Epithelial cell of prostate (primary cell): ENCODE data around the gene ZNF574.
"Not testable (repeated sequence)": the region's sequence is repeated elsewhere in the genome, so short reads cannot be mapped to it uniquely, and the experiment has no call there.

Source experiments
- DNase-seq: peaks from one replicate; pipeline ENCODE4 v3.0.0-alpha.2; 2011; ENCODE audit warnings: low read depth, low spot score
- H3K27ac ChIP-seq: fragments of 450-650 bp; 2 replicates; pipeline ENCODE4 v1.5.1; 2017; ENCODE audit warnings: mild to moderate bottlenecking

The ZNF574 gene

DNA sequence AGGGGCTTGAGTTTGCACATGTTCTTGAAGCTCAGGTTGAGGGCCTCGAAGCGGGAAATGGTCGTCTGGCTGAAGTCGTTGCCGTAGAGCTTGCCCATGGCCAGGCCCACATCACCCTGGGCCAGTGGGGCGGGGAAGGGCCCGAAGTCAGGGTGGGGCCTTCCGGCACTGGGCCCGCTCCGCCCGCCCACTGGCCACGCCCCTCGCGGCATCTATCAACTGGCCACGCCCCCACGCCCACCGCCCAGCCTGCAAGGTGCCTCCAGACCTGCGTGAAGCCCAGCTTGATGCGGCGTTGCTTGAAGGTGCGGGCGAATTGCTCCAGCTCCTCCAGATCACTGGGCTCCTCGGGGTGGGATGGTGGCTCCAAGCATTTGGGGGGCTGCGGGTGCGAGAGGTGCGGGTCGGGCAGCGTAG is 19.9 kb downstream of the ZNF574 start:
- H3K27ac ChIP-seq: no peak overlapping the region
- no peak for DNase-seq

- no peak overlapping the region for H3K27ac ChIP-seq
- DNase-seq: no peak
Measured at GRCh38 chr19:42096255-42096837, 20.4 kb downstream of the ZNF574 start.

- no peak overlapping the region for H3K27ac ChIP-seq
- no peak for DNase-seq
Measured at GRCh38 chr19:42097461-42097860, 21.5 kb downstream of the ZNF574 start.

GRCh38 chr19:42098781-42099180 is 22.8 kb downstream of the ZNF574 start:
- DNase-seq: no peak
- H3K27ac ChIP-seq: no peak overlapping the region

DNA sequence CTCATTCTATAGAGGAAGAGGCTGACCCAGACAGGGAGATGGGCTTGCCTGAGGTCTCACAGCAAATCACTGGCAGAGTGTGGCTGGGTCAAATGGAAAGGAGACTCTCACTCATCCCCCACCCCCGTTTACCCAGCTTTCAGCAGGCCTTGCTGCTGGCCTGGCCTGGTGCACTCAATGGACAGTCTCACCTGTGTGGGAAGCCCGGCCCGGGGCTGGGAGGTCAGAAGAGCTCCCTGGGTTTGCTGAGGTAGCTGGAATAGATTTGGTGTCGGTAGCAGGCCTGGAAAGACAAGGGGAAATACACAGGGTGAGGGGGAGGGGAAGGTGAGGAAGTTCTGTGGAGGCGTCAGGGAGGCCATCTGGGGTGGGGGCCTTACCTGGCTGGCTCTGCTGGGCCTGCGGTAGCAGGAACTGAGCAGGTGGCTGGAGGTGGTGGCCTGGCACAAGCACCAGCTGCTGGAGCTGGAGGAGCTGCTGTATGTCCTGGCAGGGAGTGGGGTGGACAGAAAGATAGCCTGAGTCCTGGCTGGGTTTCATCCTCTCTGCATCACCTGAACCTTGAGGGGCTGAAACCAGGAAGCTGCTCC is 23.5 kb downstream of the ZNF574 start:
- no peak overlapping the region for H3K27ac ChIP-seq
- DNase-seq: no peak

DNA sequence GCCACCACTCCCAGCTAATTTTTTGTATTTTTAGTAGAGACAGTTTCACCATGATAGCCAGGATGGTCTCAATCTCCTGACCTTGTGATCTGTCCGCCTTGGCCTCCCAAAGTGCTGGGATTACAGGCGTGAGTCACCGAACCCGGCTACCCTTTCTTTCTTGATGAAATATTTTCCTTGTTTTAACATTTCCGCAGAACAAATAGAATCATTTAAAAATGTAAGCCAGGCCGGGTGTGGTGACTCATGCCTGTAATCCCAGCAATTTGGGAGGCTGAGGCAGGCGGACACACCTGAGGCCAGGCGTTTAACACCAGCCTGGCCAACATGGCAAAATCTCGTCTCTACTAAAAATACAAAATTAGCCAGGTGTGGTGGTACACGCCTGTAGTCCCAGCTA is 24.3 kb downstream of the ZNF574 start:
- not testable (repeated sequence) for H3K27ac ChIP-seq, DNase-seq

DNA sequence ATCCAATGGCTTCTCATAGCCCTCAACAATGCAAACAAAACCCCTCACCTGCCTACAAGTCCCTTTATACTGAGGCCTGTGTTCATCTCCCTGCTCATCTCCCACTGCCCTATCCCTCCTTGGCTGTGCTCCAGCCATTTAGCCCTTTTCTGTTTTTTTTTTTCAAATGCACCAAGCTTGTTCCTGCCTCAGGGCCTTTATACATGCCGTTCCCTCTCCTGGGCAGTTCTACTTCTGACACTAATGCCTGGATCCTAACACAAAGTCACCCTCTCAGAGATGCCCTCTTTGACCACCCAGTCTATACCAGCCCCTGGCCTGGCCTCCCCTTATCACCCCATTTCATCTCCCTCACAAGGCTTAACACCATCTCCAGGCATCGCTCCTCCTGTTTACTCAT is 26.9 kb downstream of the ZNF574 start:
- no peak for DNase-seq

GRCh38 chr19:42105368-42105767 is 29.4 kb downstream of the ZNF574 start:
- no peak for DNase-seq

More for the DNA sequence above, 26.9 kb downstream of the ZNF574 start:
- no peak overlapping the region for H3K27ac ChIP-seq

DNA sequence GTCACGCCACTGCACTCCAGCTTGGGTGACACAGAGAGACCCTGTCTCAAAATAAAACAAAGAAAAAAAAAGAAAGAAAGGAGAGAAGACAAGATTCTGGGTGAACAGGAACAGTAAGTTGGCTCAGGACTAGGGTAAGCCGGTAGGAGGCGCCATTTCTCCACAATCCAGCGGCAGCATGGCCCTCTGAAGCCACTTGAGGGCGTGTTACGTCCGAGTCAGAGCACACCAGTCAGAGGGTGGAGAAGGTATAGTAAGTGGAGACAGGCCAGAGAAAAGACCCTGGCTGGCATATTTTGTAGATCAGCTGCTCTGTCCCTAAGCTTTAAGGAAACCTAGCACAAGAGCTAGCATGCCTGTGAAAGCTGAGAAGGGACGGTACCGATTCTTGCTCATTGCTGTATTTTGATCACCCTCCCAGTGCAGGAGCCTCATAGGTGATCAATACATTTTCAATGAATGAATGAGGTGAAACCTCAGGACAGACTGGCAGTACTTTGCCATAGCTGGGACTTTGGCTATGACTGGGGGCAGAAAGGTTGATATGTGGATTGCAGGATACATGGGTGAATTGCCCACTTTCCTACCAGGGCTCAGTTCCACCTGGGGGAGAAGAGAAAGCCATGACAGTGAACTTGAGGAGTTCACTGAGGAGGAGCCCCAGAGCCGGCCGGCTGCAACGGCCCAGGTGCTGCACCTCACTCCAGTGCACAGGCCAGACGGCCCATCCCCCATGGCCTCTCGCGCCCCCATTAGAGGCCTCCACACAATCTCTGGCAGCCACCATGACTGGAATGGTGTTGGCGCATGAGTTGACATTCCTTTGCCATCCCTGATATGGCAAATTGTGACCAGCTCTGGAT is 32.8 kb downstream of the ZNF574 start:
- H3K27ac ChIP-seq: peak overlapping the region; percentile 100
- peak; percentile 40 for DNase-seq

More at GRCh38 chr19:42105368-42105767, 29.4 kb downstream of the ZNF574 start:
- H3K27ac ChIP-seq: no peak overlapping the region

DNA sequence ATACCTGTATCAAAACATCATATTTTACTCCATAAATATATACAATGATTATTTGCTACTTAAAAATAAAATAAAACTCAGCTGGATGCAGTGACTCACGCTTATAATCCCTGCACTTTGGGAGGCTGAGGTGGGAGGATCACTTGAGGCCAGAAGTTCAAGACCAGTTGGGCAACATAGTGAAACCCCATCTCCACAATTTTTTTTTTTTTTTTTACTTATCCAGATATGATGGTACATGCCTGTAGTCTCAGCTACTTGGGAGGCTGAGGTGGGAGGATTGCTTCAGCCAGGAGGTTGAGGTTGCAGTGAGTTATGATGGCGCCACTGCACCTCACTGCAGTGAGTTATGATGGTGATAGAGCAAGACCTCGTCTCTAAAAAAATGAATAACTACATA is 33.9 kb downstream of the ZNF574 start:
- DNase-seq: no peak
- H3K27ac ChIP-seq: peak overlapping the region; percentile 100

DNA sequence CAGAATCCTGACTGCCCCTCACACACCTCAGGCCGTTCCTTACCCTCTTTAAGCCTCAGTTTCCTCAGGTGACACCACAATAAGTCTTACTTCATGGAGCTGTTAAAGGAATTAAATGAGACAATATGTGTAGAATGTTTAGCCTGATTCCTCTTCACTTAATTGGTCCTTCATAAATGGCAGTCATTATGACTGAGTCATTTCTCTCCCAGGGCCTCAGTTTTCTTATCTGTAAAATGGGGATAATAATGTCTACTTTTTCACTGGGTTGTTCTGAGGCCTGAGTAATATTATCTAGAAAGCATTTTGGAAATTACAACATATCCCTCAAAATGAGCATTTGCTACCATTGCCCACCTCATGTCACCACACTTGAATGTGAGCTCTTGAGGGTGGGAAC is 34.7 kb downstream of the ZNF574 start:
- H3K27ac ChIP-seq: peak overlapping the region; percentile 100
- DNase-seq: no peak

- peak; percentile 14 for DNase-seq
- peak overlapping the region; percentile 100 for H3K27ac ChIP-seq
Measured at GRCh38 chr19:42111384-42111783, 35.4 kb downstream of the ZNF574 start.

GRCh38 chr19:42111811-42112210 is 35.8 kb downstream of the ZNF574 start:
- peak overlapping the region; percentile 100 for H3K27ac ChIP-seq
- peak; percentile 36 for DNase-seq

- peak overlapping the region; percentile 100 for H3K27ac ChIP-seq
- DNase-seq: peak; percentile 85
Measured at GRCh38 chr19:42113641-42114348, 37.8 kb downstream of the ZNF574 start.

DNA sequence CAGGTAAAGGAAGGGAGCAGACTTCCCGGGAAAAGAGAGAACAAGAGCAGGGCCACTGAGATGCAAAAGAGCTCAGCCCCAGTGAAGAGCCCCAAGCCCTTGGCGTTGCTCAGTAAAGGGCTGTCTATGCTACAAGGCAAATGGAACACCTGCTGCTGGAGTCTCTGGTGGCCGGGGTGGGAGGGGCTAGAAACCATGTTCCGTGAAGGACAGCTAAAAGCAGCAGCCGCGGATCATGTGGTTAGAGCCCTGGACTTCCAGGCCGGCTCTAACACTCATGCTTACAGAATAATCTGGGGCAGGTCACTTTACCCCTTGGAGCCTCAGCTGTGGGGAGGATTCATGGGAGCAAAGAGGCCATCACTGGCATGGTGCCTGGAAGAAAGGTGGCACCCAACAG is 38.4 kb downstream of the ZNF574 start:
- DNase-seq: no peak
- peak overlapping the region; percentile 100 for H3K27ac ChIP-seq

GRCh38 chr19:42115219-42115618 is 39.3 kb downstream of the ZNF574 start:
- peak overlapping the region; percentile 100 for H3K27ac ChIP-seq
- DNase-seq: no peak

DNA sequence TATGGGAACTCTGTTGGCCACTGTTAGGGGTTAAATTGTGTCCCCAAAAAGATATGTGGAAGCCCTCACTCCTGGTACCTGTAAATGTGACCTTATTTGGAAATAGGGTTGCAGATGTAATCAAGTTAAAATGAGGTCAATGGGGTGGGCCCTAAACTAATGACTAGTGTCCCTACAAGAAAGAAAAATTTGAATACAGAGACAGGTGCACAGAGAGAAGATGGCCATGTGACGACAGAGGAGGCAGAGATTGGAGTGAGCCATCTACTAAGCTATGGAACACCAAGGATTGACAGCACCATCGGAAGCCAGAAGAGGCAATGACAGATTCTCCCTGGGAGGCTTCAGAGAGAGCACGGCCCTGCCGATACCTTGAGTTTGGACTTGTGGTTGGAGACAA is 39.7 kb downstream of the ZNF574 start:
- DNase-seq: no peak
- peak overlapping the region; percentile 100 for H3K27ac ChIP-seq

DNA sequence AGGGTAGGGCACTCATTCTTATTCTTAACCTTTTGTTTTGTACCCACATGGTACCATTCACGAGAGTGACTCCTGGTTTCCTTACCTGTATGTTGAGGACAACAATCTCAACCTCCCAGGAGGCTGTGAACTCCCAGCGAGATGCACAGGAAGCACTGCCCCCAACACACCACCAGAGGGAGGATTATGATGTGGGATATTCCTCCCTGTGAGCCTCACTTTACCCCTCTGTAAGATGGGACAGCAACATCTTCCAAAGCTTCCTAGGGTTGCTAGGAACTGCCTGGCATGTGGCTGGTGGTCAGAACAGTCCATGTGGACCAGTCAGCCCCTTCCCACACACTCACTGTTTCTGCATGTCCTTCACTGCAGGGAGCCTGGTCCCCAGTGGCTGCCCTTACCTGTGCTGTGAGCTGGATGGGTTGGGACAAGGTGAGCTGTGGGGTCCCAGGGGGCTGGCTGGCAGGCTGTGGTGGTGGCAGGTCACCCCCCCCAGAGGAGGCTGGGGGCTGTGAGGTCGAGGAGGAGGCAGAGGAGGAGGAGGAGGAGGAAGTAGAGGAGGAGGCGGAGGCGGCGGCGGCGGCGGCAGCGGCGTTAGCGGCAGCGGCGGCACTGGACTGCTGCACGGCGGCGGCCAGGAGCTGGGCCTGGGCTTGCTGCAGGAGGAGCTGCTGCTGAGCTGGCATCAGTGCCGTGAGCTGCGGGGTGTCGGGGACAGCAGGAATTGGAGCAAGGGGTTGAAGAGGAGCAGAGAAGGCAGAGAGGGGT is 40.5 kb downstream of the ZNF574 start:
- DNase-seq: no peak
- no peak overlapping the region for H3K27ac ChIP-seq

GRCh38 chr19:42117076-42117475 is 41.1 kb downstream of the ZNF574 start:
- H3K27ac ChIP-seq: no peak overlapping the region
- no peak for DNase-seq
